COR-L47 (cell line): ENCODE data around the gene NEURL1.

Experiments
- DNase-seq: peaks from one replicate; lab custom pipeline; 2025; lab: John Stamatoyannopoulos, UW

Gene NEURL1, protein sequence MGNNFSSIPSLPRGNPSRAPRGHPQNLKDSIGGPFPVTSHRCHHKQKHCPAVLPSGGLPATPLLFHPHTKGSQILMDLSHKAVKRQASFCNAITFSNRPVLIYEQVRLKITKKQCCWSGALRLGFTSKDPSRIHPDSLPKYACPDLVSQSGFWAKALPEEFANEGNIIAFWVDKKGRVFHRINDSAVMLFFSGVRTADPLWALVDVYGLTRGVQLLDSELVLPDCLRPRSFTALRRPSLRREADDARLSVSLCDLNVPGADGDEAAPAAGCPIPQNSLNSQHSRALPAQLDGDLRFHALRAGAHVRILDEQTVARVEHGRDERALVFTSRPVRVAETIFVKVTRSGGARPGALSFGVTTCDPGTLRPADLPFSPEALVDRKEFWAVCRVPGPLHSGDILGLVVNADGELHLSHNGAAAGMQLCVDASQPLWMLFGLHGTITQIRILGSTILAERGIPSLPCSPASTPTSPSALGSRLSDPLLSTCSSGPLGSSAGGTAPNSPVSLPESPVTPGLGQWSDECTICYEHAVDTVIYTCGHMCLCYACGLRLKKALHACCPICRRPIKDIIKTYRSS

GRCh38 chr10:103493362-103493915, at the start of gene NEURL1:
TSS of gene NEURL1 (plus strand) at chr10:103493705. CDS start at chr10:103494388, 683 bp downstream.
- DNase-seq: peak; percentile 33

DNA sequence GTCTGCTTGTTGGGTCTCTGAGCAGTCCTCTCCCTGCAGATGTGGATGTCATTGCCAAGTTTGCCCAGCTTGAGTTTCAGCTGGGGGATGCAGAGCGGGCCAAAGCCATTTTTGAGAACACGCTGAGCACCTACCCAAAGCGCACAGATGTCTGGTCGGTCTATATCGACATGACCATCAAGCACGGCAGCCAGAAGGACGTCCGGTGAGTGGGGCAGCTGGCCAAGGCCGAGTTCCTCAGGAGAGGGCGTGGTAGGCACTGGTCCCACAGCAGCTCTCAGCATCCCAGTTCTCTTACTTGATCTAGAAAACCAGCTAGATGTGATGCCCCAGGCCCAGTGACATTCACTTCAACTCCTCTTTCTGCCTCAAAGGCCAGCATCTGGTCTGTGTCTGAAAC, 49.0 kb upstream of the NEURL1 start:
- DNase-seq: no peak

GRCh38 chr10:103445366-103445765, 48.1 kb upstream of the NEURL1 start:
- no peak for DNase-seq

DNA sequence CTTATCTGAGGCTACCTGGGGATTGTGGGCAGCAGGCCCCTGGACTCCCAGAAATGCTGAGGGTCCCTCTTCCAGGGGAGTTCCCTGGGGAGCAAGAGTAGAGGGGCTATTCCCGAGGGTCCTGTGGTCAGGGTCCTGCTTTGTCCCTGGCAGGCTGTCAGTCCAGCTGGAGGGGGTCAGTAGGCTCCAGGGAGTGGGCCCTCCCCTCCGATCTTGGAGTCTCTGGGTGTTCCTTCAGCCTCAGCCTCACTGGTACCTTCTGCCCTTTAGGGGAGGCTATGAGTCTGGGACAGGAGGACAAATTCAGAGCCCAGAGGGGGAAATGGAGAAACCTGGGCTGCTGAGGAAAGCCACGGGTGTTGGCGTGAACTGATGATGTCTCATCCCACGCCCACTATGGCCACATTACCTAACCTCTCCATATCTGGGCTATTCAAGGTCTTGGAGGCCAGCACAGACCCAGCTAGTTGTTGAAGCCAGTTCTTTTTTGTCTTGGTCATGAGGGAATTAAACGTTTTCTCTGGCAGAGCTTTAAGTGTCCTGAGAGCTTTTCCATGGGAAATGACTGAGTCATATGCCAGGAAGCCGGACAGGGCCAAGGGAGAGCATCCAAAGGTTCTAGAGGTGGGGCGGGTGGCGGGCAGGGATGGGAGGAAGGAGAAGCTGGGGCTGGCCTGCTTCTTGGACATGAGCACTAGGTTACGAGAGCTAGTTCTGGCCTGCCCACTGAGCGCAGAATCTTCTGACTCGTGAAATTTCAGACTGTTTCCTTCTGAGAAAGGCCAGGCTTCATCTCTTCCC, 47.5 kb upstream of the NEURL1 start:
- no peak for DNase-seq

DNA sequence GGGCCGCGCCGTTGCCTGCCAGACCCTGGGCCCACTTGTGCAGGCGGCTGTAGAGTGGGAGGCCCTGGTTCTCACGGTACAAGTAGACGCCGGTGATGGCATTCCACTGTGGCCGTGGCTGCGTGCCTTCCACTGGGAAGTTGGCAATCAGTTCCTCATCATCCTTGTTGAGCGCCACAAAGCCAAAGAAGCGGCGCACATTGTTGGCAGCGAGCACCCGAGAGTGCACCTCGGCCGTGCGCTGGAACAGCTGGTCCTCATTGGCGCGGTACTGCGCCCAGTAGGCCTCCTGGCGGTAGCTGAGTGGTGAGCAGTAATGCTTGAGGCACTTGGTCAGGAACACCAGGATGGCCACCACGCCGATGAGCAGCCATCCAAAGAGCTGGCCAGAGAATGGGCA, 46.3 kb upstream of the NEURL1 start:
- DNase-seq: no peak

- DNase-seq: no peak
Observed at GRCh38 chr10:103448746-103449145, 44.8 kb upstream of the NEURL1 start.

DNA sequence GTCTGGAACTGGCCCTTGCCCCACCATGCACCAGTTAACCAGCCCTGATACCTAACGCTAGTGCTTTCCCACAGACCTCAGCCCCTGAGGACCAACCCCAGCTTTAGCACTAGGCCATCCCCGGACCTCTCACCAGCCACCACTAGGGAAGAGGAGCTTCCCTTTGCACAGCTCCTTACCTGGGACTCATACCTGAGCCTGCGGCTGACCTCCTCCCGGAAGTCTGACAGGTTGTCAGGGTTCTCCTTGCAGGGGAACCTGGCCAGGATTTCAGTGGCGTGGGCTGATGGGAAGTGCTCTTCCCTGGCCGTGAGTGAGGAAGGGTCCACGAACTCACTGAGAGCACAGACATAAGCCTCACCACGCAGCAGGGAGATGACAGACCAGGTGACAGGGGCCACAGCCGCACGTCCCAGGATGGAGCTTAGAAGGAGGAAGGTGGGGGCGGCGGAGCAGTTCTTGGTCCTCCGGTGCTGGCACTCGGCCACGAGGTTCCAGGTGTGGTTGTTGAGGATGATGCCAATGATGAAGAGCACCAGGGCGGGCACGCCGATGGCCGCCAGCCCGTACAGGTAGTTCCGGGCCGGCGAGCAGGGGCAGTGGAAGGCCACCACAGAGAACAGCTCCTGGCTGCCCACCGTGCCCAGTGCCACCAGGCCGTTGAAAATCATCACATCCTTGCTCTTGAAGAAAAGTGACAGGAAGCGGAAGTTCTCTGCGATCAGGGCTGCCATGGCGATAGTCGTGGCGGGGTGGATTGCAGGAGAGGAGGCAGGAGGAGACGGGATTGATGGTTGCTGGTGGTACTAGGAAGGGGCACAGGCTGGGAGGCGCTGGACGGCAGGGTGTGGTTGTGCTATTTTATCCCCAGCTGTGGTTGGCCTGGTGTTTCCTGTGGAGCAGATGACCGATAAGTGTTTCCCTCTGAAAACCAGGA, 44.0 kb upstream of the NEURL1 start:
- DNase-seq: no peak

DNA sequence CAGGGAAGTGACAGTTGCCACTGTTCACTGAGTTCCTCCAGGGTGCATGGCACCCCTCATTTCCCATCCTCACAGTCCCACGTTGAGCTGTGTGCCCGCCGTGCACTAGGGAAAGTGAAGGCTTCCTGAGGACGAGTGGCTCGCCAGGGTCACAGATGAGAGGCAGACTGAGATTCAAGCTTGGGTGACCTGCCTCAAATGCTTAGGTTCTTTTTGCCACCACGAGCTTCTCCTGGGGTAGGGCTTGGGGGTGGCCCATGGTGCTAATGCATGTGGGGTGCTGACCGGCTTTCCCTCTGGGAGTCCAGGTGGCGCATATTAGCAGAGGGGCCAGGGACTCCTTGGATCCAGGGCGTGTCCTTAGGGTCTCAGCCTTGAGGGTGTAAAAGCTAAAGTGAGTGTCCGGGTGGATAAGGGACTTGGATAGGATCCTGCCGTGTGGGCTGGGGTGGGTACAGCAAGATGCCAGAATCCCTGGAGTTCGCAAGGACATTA, 43.3 kb upstream of the NEURL1 start:
- DNase-seq: no peak

DNA sequence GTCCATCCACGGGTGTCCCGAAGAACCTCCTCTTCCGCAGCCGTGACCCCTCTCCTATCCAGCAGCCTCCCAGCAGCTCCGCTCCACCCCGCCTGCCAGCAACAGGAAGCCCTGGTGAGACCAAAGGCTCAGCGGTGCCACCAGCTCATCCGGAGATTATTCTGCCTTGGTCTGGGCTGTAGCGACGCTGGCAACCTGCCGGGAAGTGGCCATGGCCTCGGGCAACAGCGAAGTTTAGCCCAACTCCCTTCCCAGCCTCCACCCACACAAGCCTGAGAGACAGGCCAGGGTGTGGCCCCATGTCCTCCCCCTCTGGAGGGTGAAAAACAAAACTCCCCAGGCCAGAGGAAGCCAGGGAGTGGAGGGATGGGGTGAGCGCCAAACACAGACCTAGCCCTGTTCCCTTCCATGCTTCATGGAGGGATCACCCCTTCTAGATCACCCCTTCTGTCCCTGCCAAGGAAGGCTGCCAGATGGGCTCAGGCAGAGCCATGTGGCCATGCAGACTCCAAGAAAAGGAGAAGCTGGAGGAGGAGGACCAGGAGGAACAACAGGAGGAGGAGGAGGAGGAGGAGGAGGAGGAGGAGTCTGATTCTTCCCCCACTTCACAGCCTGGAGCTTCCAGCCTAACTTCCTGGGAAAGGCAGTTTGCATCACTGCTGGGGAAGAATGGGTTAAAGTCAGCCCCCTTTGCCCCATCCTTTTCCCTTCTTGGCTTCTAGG, 42.3 kb upstream of the NEURL1 start:
- DNase-seq: peak; percentile 44

GRCh38 chr10:103451831-103452505, 41.5 kb upstream of the NEURL1 start, which contains the start of gene CALHM2:
TSS of gene CALHM2 (minus strand) at chr10:103452370. CDS start at chr10:103449941, 2,429 bp downstream.
- DNase-seq: peak; percentile 36

- DNase-seq: no peak
Observed at GRCh38 chr10:103452506-103453230, 40.8 kb upstream of the NEURL1 start.

GRCh38 chr10:103454026-103454425, 39.5 kb upstream of the NEURL1 start:
- DNase-seq: no peak

- no peak for DNase-seq
Observed at GRCh38 chr10:103455235-103455634, 38.3 kb upstream of the NEURL1 start.

DNA sequence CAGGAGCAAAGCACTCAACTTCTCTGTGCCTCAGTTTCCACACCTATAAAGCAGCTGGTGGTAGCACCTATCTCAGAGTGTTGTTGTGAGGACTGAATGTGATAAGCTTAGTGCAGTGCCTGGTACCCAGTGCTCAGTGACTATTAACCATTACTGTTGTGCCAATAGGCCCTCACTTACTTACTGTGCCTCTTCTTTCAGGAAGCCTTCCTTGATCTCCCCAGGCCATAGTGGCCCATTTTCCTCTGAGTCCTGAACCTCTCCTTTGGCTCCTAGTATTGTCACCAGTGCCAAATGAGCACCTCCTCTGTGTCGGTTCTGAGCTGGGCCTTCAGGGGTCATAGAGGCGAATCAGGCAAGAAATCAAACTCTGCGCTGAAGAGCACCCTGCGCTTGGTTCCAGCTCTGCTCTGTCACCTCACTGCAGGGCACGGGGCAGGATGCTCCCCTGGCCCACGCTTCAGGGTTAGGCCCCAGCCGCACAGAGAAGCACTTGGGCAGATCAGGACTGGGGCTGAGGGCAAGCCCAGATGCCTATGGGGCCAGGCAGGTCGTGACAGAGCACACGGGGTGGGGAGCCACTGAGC, 37.3 kb upstream of the NEURL1 start:
- no peak for DNase-seq

DNA sequence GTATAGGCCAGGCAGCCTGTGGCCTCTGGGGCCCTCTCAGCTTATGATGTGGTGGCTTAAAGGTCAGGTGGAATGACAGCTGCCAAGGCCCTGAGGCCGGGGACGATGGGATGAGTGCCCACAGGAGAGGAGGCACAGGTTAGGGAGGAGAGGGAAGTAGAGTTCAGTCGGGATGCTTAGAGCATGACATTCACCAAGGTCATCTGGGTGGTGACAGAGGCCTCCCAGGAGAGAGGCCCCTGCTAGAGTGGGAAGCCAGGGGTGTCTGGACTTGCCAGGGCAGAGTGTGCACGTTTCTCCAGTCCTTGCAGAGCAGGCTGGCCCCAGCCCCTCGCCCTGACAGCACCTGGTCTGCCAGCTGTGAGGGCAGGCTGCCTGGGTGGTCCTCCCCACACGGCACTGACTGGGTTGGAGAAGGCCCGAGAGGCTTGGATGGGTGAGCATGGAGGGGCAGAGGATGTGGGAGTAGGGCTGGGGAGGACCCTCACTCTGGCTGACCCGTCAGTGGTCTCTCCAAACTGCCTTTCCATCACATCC, 36.3 kb upstream of the NEURL1 start:
- DNase-seq: no peak

DNA sequence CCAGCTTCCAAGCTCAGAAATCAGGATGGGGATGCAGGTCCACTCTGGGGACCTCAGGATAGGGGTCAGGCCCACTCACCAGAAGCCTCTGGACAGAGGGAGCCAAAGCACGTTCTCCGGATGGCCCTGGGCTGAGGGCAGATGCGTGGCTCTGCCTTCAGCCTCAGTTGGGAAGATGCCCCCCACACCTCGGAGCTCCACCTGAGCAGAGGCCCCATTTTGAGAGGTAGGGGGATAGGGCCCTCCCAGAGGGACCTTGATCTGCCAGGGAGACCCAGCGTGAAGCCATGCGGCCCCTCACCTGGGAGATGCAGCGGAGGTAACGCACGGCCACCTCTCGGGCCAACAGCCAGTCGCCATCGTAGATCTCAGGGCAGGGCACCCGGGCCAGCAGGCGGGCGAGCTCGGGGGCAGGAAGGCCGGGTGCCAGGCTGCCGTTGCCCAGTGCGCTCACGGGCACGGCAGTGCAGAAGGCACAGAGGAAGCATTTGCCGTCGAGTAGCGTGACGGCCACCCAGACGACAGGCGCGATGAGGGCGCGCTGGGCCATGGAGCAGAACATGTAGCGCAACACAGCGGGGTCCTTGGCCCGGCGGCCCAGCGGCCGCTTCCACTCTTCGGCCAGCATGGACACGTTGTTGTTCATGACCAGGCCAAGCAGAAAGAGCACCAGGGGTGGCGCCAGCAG, 35.5 kb upstream of the NEURL1 start:
- DNase-seq: no peak

DNA sequence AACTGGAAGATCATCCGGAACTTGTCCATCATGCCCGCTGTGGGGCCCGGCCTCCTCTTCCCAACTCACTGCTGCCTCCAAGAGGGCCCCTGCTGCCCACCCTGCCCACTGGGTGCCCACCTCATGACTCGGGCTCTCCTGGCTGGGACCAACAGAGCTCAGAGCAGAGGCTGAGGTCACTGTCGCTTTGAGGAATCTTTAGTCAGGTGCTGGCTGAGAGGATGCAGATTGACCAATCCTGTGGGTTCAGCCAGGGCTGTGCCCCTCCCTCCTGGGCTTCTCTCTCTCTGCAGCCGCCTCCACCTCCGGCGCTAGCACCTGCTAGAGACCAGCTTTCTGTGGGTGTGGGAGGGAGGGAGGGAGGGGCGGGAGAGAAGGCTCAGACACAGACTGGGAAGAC, 34.8 kb upstream of the NEURL1 start, which contains the start of gene CALHM1:
Gene CALHM1, minus strand, starts transcription at position 181 of the 400 bp plus-strand sequence. Its CDS starts 149 bp downstream, at position 32.
- peak; percentile 19 for DNase-seq

DNA sequence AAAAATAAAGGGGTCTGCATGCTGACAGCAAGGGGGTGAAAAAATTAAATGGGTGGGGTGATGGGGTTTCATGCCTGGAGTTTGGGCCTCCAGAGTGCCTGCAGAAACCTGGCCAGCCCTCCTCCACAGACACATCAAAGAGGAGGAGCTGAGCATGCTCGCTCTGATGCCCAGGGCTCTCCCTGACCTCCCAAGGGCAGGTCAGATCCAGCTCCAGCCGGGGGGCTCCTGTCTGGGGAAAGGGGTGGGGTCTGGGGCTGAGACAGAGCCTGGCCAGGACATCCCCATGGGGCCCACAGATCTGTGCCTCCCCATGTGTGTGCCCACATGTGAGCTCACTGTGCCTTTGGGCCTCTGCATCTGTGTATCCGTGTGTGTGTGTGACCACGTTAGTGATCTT, 33.9 kb upstream of the NEURL1 start:
- no peak for DNase-seq
